Measurements from ENCODE around the gene TMEM255B.

The TMEM255B gene

GRCh38 chr13:113736258-113736731 is 22.7 kb upstream of the TMEM255B start:
- no peak for TF ChIP-seq CTCF (IDR thresholded peaks at IDR 0.05; ENCODE audit: control insufficient read depth, extremely low read depth, insufficient read depth)
- DNase-seq (ENCODE audit: low read depth), result no peak
- H3K4me3 ChIP-seq (ENCODE audit: low read depth, low read length), result no peak overlapping the region

GRCh38 chr13:113737803-113738202 is 21.2 kb upstream of the TMEM255B start:
- TF ChIP-seq CTCF (IDR thresholded peaks at IDR 0.05; ENCODE audit: control insufficient read depth, extremely low read depth, insufficient read depth), result no peak
- H3K4me3 ChIP-seq (ENCODE audit: low read depth, low read length), result no peak overlapping the region
- DNase-seq (ENCODE audit: low read depth), result no peak

- no peak for TF ChIP-seq CTCF (IDR thresholded peaks at IDR 0.05; ENCODE audit: control insufficient read depth, extremely low read depth, insufficient read depth)
- H3K4me3 ChIP-seq (ENCODE audit: low read depth, low read length), result no peak overlapping the region
- DNase-seq (ENCODE audit: low read depth), result no peak
Observed at GRCh38 chr13:113739527-113740285, 19.3 kb upstream of the TMEM255B start.

- TF ChIP-seq CTCF (IDR thresholded peaks at IDR 0.05; ENCODE audit: control insufficient read depth, extremely low read depth, insufficient read depth), result no peak
- no peak for DNase-seq (ENCODE audit: low read depth)
Observed at GRCh38 chr13:113740286-113740556, 18.8 kb upstream of the TMEM255B start.

GRCh38 chr13:113740661-113741060 is 18.4 kb upstream of the TMEM255B start:
- no peak for DNase-seq (ENCODE audit: low read depth)
- no peak overlapping the region for H3K4me3 ChIP-seq (ENCODE audit: low read depth, low read length)
- TF ChIP-seq CTCF (IDR thresholded peaks at IDR 0.05; ENCODE audit: control insufficient read depth, extremely low read depth, insufficient read depth), result no peak

More at GRCh38 chr13:113740286-113740556, 18.8 kb upstream of the TMEM255B start:
- H3K4me3 ChIP-seq (ENCODE audit: low read depth, low read length), result no peak overlapping the region

GRCh38 chr13:113741191-113741668 is 17.8 kb upstream of the TMEM255B start:
- no peak for TF ChIP-seq CTCF (IDR thresholded peaks at IDR 0.05; ENCODE audit: control insufficient read depth, extremely low read depth, insufficient read depth)
- no peak overlapping the region for H3K4me3 ChIP-seq (ENCODE audit: low read depth, low read length)
- DNase-seq (ENCODE audit: low read depth), result no peak

- DNase-seq (ENCODE audit: low read depth), result no peak
- TF ChIP-seq CTCF (IDR thresholded peaks at IDR 0.05; ENCODE audit: control insufficient read depth, extremely low read depth, insufficient read depth), result no peak
- no peak overlapping the region for H3K4me3 ChIP-seq (ENCODE audit: low read depth, low read length)
Observed at GRCh38 chr13:113742000-113742441, 17.0 kb upstream of the TMEM255B start.

Data from LNCaP clone FGC (cell line).